Tibial artery (tissue), 4 donors: ENCODE data around the gene EPB41.

ENCODE experiments used
- DNase-seq, 2 donors: peaks; one replicate each; pipeline ENCODE4 v3.0.0-alpha.2; 2019
- H3K27ac ChIP-seq, 2 donors: fragments of 200-600 bp; sonication (generic) in 1 of 2; 1 replicate in 1 of 2; 2 replicates in 1 of 2; pipeline ENCODE4 v1.5.1; 2018 to 2019; ENCODE audit warnings: mild to moderate bottlenecking in 1 of 2
- H3K27me3 ChIP-seq, 2 donors: fragments of 200-600 bp; sonication (generic) in 1 of 2; one replicate each; pipeline versions ENCODE4 v1.5.1 to v1.6.0; 2016 to 2019
- H3K36me3 ChIP-seq, 3 donors: fragments of 200-600 bp; sonication (generic) in 2 of 3; one replicate each; pipeline ENCODE4 v1.5.1; 2016 to 2019; ENCODE audit warnings: mild to moderate bottlenecking in 2 of 3
- H3K4me1 ChIP-seq, 4 donors: fragments of 200-600 bp; sonication (generic) in 2 of 4; 1 replicate in 3 of 4; 2 replicates in 1 of 4; pipeline ENCODE4 v1.5.1; 2016 to 2019
- H3K4me3 ChIP-seq, 2 donors: fragments of 200-600 bp; sonication (generic) in 1 of 2; 1 replicate in 1 of 2; 2 replicates in 1 of 2; pipeline ENCODE4 v1.5.1; 2018 to 2019; ENCODE audit warnings: mild to moderate bottlenecking in 2 of 2
- H3K9me3 ChIP-seq, 3 donors: fragments of 200-600 bp; sonication (generic) in 1 of 3; one replicate each; pipeline ENCODE4 v1.5.1; 2016 to 2019
- CTCF ChIP-seq, 2 experiments: fragments of 200-600 bp in 1 of 2; fragments of 450-650 bp in 1 of 2; IDR thresholded peaks; one replicate each; pipeline ENCODE4 v1.5.1; 2017 to 2019; ENCODE audit warnings: antibody characterized with exemption in 2 of 2, mild to moderate bottlenecking in 1 of 2, moderate library complexity in 1 of 2
- intact Hi-C: fragments of 100-400 bp; cut with DNase I; formaldehyde crosslinking; loops from one replicate; pipeline ENCODE4 v1.15.0; 2023; ENCODE audit warnings: low total_unique reads

Gene EPB41

DNA sequence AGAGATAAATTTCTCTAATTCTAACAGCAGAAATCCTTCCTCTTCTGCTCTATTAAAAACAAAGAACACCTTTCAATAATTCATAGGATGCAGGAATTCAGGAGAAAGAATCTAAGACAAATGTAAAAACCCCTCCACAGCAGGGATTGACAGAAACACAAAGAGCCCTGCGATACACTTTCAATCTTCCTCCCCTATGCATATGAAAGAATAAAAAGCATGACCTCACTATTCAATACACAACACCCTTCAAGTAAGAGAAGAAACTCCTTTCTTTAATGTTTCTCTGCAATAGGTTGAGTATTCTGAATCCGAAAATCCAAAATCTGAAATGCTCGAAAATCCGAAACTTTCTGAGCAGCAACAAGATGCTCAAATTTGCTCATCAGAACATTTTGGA is 250.2 kb downstream of the EPB41 start:
- H3K4me3 ChIP-seq, result no peak overlapping the region
- H3K9me3 ChIP-seq, result no peaks in the 10 kb centered on the region
- intact Hi-C loops, result no loop called here
- no peaks in the 10 kb centered on the region for H3K27me3 ChIP-seq
- H3K4me1 ChIP-seq, result peaks cover 0 to 50% (median 27%) of the 10 kb centered on the region in 4 donors
- no peak for DNase-seq
- no peak overlapping the region for H3K27ac ChIP-seq
- H3K36me3 ChIP-seq, result peaks cover 24 to 56% (median 34%) of the 10 kb centered on the region in 3 donors
- no peak for TF ChIP-seq CTCF (IDR thresholded peaks at IDR 0.05)

DNA sequence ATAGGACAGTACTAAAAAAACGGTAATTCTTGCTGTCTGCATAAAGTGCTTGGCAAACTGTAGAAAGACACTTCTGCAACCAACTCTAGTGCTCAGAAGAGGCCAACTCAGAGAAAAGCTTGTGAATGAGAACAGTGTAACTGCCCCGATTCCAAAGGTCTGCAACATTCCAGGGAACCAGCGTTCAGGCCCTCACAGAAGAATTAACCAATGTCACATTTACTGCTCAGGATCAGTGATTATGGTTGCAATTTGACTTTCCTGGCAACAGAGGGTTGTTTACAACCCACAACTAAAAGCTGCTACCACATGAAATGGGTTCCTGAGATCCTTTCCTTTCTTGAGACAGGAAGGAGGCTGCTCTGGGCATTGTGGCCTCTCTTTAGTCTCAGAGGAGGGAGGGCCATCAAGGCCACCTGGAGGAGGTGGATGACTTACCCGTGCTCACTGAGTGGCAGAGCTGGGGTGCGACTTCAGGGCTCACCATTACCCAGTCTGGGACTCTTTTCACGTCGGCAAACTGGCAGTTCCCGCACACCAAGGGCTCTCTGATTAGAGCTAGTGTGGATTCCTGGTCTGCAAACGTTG is 252.0 kb downstream of the EPB41 start:
- H3K4me3 ChIP-seq, result no peak overlapping the region
- intact Hi-C loops, result no loop called here
- DNase-seq, result no peak
- H3K4me1 ChIP-seq, result peaks cover 0 to 58% (median 41%) of the 10 kb centered on the region in 4 donors
- H3K9me3 ChIP-seq, result no peaks in the 10 kb centered on the region
- H3K27ac ChIP-seq, result no peak overlapping the region
- H3K27me3 ChIP-seq, result no peaks in the 10 kb centered on the region
- no peak for TF ChIP-seq CTCF (IDR thresholded peaks at IDR 0.05)
- H3K36me3 ChIP-seq, result peaks cover 14 to 47% (median 23%) of the 10 kb centered on the region in 3 donors

DNA sequence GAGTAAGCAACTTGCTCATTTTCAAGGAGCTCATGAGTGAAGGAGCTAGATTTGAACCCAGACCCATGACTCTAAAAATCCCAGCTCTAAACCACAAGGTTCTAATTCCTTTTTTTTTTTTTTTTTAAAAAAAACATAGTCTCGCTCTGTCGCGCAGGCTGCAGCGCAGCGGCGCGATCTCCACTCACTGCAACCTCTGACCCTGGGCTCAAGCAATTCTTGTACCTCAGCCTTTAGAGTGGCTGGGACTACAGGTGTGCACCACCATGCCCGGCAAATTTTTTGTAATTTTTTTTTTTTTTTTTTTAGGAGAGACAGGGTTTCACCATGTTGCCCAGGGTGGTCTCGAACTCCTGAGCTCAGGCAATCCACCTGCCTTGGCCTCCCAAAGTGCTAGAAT is 253.5 kb downstream of the EPB41 start:
- H3K4me1 ChIP-seq, result peaks cover 0 to 56% (median 32%) of the 10 kb centered on the region in 4 donors
- TF ChIP-seq CTCF (IDR thresholded peaks at IDR 0.05), result no peak
- peaks cover 14 to 47% (median 23%) of the 10 kb centered on the region in 3 donors for H3K36me3 ChIP-seq
- H3K27me3 ChIP-seq, result no peaks in the 10 kb centered on the region
- H3K4me3 ChIP-seq, result no peak overlapping the region
- H3K9me3 ChIP-seq, result no peaks in the 10 kb centered on the region
- intact Hi-C loops, result no loop called here
- H3K27ac ChIP-seq, result no peak overlapping the region
- no peak for DNase-seq
